NCI-H2196 (cell line): Measurements from ENCODE around the gene HOXC6.

Source experiments
- DNase-seq: peaks from one replicate; lab custom pipeline; 2025; ENCODE audit not compliant: unreplicated experiment; lab: John Stamatoyannopoulos, UW

Gene HOXC6

GRCh38 chr12:54028314-54029201, at the start of gene HOXC6:
Gene HOXC6, plus strand, starts transcription at chr12:54028440. Its CDS starts 82 bp downstream, at chr12:54028522.
- DNase-seq: no peak

GRCh38 chr12:53978477-53979356, 49.5 kb upstream of the HOXC6 start:
- DNase-seq: no peak

DNA sequence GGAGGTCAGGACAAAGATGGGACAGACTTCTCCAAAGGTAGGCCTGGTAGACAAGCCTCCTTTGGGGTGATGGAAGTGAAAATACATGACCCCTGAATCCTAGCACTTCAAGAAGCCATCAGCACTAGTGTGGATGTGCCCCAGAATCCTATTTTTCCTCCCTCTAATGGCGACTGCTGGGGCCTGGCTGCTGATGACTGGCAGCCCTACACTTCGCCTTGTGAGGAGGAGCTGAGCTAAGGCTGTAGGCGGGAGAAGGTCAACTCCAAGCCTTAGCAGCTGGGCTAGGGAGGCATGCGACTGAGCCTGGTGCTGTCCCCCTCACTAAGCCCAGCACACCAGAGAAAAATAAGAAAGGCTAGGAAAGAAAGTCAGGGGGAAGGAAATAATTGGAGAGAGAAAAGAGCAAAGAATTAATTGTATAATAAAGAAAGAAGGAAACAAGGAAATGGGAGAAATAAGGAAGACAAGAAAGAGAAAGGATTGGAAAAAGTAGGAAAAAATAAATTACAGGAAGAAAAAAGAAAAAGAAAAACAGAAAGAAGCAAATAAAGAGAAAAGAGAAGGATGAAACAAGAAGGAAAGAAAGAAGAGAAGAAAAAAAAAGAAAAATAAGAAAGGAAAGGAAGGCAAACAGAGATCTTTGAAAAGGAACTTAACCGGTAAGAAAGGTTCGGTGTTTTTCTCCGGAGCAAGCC, 48.0 kb upstream of the HOXC6 start:
- no peak for DNase-seq

- no peak for DNase-seq
Observed at GRCh38 chr12:53980802-53981496, 47.3 kb upstream of the HOXC6 start.

DNA sequence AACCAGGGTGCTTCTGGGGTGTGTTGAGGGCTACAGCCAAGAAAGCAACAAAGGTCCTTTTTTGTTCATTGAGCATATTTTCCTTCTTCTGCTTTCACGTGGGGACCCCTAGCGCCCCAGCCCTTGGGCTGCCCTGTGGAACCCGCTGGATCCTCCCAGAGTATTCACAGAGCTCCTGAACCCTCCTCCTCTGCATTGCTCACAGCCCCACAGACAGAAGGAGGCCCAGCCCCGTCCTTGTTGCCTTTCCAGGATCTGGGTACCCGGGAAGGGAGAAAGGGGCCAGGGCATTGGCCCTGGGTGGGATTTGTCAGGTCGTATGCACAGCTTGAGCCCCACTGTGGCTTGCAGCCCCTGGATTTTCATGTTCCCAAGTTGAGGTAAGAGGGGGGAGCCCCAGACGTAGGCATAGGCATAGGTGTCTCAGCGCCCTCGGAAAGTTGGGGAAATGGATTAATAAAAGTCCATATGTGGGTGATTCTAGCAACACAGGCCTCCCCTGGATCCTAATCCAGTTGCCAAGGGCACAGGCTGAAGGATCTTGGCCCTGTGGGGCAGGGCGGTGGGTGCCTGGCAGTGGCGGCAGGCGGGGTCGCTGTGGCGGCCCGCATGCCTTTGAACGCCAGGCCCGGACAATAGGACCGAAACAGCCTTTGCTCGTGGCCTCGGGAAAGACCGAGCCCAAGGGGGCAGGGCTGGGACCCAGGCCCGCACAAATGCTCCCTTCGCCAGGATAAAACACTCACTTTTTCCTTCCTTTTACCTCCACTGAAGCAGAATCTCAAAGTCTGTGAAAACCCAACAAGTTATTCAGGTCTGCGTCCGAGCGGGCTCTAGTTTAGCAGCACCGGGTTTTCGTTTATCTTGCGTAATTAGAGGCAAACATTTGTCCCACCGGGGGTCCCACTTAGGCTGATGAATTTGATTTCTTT, 46.3 kb upstream of the HOXC6 start:
- no peak for DNase-seq

DNA sequence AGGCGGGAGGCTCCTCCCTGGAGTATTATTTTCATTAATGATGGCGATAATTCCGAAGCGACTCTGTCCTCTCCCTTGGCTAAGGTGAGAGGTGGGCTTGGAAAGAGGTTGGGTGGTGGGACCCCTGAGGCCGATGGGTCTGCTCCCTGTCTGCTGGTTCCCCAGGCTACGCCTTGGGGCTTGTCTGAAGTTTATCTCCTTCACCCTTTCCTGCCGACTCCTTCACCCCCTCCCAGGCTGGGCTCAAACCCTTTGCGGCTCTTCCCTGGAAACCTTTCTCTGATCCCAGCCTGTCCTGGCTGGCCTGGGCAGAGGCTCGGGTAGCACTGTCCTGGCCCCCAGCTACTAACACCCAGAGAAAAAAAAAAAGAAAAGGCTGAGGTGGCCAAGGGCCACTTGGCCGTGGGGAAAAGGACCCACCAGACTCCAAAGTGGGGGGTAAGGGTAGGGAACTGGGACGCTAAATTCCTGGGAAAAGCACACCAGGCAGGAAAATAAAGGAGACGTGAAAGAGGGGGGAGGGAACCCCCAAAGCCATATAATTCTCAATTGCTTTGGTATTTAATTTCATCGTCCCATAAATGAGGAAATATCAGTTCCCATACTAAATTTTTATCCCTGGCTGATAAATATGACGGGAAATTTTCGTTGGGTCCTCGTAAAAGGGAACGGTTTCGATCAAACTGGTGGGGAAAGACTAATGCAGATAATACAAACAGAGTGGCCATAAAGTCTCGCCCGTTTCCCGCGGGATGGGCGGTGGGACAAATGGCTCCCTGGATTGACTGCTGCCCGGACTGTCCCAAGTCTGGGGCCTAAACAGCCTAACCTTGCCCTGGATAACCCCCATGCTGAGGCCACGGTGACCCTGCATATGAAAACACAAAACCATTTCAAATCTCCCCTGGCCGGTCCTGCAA, 45.3 kb upstream of the HOXC6 start:
- DNase-seq: no peak

DNA sequence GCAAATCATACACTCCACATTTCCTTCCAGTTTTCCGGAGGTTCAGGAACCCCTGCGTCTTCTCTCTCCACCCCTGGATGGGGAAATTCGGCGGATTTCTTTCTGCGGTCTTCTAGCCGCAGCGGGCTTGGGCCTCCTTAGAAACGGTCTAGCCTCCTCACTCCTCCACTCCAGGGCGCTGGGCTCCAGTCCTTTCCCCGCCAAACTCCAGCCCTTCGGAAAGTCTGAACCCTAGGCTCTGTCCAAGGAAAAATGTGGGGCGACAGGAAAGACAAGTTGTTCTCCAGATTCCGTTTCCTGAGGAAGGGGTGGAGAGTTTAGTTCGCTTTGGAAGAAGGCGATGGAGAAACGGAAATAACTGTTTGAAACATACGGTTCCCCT, 44.7 kb upstream of the HOXC6 start:
- DNase-seq: no peak

- DNase-seq: no peak
Observed at GRCh38 chr12:53983950-53984572, 44.2 kb upstream of the HOXC6 start.

GRCh38 chr12:53984901-53985691, 43.1 kb upstream of the HOXC6 start, which contains the start of gene HOXC10:
Gene HOXC10, plus strand, starts transcription at chr12:53985146. Its CDS starts 114 bp downstream, at chr12:53985260.
- peak; percentile 96 for DNase-seq

GRCh38 chr12:53985692-53985993, 42.6 kb upstream of the HOXC6 start:
- DNase-seq: no peak

- DNase-seq: no peak
Observed at GRCh38 chr12:53985994-53986685, 42.1 kb upstream of the HOXC6 start.

- no peak for DNase-seq
Observed at GRCh38 chr12:53986686-53987483, 41.4 kb upstream of the HOXC6 start.

DNA sequence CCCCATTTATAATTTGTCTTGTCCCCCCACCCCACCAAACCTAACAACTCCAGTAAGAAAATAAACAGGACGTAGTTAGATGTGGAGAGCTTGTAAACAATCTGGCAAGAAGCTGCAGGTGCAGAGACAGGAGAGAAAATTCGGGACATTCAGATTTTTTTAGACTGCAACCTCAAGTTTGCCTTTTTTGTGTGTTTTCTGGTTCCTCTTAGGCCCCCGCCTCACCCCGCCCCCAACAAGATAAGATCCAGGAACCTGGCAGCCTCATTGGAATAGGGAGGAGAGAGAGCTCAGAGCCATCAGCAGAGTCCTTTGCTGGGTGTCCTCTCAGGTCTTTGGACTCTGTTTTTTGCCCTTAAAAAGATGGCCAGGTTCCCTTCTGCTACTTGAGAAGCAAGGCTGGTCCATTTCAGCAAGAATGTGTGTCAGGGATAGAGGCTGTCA, 40.4 kb upstream of the HOXC6 start:
- DNase-seq: no peak

DNA sequence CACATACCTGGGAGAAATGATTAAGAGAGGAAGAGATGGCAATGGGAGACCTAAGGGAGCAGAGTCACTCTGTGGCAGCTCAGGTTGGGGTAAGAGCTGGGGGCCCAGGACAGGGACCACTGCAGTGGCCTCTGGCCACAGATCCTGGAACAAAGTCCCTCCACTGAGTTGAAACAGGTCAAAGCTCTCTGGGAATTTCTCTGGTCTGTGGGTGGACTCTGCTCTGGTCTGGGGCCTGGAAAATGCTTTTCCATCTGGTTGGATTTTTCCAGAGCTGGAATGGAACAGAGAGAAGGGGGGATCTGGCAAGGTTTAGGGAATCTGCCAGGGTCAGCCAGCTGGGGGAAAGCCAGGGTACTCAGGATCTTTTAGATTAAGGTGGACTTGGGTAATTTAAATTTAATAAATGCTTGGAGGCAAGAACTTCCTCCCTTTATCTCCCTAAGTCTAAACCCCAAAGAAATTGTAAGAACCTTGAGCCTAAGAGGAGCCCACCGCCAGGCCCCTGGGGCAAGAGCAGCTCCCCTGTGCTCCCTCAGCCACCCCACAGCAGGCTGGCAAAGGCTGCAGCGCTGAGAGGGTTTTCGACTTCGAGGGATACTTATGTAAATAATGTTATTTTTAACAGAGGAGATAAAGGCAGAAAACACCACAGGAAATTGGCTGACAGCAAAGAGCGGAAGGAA, 39.6 kb upstream of the HOXC6 start:
- DNase-seq: no peak
